Activated T-cell treated with anti-CD3 and anti-CD28 coated beads, Interleukin-2, amount 50 U/mL, for 1 hour (primary cell): ENCODE data around the gene IFT57.

ENCODE experiments used
- DNase-seq: peaks from one replicate; pipeline ENCODE4 v3.0.0-alpha.2; 2020

The IFT57 gene

DNA sequence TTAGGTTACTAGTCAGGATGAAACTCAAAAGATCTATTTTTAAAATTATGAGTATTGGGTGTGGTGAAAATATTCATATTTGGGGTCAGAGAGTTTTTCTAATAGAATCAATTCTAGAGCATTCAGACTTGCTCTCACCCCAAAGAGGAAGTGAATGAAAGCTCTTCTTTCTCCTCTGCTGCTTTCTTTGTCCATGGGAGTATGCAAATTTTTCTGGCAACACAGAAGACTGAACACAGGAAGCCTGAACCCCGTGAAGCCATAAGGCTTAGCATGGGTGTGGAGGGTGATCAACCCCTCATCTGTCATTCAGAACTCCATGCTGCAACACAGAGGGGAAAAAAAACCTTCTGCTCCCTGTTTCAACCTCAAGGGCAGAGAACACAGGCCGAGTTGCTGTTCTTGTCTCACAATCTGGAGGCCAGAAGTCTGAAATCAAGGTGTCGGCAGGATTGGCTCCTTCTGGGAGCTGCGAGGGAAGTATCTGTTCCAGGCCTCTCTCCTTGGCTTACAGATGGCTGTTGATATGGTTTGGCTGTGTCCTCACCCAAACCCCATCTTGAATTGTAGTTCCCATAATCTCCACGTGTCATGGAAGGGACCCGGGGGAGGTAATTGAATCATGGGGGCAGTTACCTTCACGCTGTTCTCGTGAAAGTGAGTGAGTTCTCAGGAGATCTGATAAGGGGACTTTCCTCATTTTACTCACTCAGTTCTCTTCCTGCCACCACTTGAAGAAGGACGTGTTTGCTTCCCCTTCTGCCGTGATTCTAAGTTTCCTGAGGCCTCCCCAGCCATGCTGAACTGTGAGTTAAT, 97.7 kb downstream of the IFT57 start:
- peak; percentile 65 for DNase-seq

GRCh38 chr3:108123326-108123725, 98.9 kb downstream of the IFT57 start:
- DNase-seq: no peak

DNA sequence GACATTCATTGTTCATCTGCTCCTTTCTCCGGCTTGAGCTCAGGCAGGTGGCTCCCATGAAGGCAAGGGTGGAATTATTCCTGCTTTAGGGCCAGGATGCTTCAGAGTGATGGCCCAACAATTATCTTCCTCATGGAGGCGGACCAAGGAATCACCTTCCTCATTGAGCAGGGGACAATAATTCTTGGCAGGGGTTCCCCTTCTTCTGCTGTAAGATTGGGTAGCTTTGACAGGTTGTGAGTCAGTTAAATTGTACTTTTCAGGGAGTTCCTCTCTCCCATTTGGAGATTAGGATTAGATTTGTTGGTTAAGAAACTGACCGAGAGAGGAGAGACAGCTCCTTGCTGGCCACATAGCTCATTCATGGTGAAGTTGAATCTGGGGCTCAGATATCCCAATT, 99.9 kb downstream of the IFT57 start:
- no peak for DNase-seq

GRCh38 chr3:108119398-108120104, 102.7 kb downstream of the IFT57 start:
- DNase-seq: no peak

- no peak for DNase-seq
Observed at GRCh38 chr3:108118038-108118768, 104.0 kb downstream of the IFT57 start.

GRCh38 chr3:108117241-108117775, 104.9 kb downstream of the IFT57 start:
- DNase-seq: no peak

DNA sequence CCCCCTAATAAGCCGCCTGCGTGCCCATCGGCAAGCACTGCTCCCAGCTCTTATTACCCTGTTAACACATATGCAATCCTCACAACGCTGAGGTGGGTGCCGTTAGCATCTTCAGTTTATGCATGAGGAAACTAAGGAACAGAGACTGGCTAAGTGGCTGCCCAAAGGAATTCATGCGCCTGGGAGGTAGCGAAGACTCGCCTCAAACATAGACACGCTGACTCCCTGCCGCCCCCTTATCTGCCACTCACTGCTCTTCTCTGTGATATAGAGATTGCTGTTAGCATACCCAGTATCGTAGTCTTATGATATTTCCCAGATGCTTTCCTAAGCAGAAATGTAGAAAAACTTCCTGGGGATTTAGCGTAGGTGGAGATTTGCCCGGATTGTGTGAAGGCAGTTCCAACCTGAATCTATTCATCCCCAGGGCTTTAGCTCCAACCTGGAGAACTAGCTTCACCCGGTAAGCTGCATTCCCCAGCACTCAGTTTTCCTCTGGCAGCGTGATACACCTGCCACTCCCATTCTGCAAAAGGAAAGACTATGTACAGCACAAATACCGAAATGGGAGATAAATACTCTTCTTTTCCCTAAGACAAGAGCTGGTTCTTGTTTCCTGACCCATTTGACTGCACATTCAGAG, 107.7 kb downstream of the IFT57 start:
- no peak for DNase-seq

DNA sequence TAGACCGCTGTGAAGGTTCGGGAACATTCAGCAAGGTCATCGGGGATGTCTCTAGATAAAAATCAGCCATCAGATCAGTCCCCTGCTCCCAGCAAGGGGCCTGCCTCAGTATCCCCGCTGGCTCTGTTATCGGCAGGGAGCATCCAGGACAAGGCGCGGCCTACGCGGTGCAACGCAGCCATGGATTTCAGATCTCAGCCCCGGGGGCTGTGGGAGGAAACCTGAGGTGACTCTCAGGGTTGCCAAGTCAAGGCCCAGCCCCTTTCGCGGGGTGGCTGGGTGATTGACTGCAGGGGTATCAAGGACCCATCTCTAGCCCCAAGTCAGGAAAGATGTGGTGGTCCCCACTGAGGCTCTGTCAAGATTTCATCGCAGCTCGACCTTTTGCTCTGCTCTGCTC, 108.2 kb downstream of the IFT57 start:
- DNase-seq: no peak

- no peak for DNase-seq
Observed at GRCh38 chr3:108110934-108111333, 111.3 kb downstream of the IFT57 start.
